Adipose tissue (tissue), 3 donors: ENCODE results near the gene ELOVL6. TPM values are rescaled to one million over a fixed set of nuclear protein-coding genes. Genes with fewer than 3 reads are reported as not detected.
"Not testable (repeated sequence)": the region's sequence is repeated elsewhere in the genome, so short reads cannot be mapped to it uniquely, and the experiment has no call there.

Experiments used
- H3K27ac ChIP-seq: one replicate; pipeline ENCODE4 v1.5.1; 2013; ENCODE audit warnings: low read depth, low read length
- WGBS, 3 donors: extraction: QIAGEN DNeasy Blood & Tissue Kit; methylation state at CpG; one replicate each; pipeline ENCODE4 v1.1.7; 2013; 5-methylcytosine and 5-hydroxymethylcytosine counted together
- polyA plus RNA-seq, 3 donors: library from polyadenylated mRNA; stranded (reverse); fragments of 200-250 nt; gene quantifications; one replicate each; pipeline ENCODE4 v1.2.3, GENCODE V29; 2013
- donor health status: healthy with polysubstance abuse.
- donor health status: Bipolar disorder and iron deficiency.
- donor health status: healthy.

Gene ELOVL6, protein sequence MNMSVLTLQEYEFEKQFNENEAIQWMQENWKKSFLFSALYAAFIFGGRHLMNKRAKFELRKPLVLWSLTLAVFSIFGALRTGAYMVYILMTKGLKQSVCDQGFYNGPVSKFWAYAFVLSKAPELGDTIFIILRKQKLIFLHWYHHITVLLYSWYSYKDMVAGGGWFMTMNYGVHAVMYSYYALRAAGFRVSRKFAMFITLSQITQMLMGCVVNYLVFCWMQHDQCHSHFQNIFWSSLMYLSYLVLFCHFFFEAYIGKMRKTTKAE
- 10 to 100 TPM in 1 of 3 donors, 1 to 10 TPM in 2; 4.2 to 13.8 (median 4.3) TPM for polyA plus RNA-seq

DNA sequence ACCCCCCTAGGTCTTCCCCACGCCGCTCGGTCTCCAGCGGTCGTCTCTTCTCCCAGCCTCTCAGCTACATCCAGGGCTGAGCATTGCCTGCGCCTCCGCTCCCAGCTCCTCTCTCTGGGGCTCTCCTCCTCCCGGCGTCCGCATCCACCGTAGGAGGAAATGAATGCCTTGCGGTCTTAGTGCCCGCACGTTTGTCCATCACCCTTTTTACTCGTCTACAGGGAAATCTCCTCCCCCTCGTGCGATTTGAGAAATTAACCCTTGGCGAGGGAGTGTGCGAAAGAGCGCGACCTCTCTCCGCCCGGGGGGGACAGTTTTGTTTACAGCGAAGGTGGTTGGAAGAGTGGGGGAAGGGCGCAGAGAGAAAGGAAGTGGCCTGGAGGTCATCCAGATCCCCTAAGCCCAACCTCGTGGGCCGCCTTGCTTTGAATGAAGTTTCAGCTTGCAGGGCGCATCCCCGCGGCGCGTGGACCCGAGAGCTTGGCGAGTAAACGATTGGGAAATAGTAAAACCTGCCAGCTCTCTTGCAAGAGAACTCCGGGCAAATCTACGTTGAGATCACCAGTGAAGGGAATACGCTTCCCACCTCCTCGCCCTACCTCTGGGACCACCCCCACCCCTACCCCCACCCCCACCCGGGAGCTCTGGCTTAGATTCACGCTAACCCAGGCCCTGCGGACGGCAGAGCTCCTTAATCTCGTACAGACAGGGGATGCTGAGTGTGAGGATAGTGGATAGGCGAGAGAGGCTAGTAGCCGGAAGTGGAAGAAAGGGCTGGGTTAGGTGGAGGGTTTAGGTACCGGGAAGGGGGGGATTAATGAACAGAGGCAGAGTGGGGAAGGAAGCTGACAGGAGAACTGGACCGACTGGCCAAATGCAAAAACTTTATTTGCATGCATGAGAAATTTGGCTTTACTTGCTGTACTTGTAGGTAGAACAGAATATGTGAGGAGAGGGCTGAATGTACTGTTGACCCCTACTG lies at the start of gene ELOVL6:
ELOVL6 (minus strand) TSS at position 181 of the 982 bp plus-strand sequence. CDS start 280 bp downstream, outside the sequence.
- H3K27ac ChIP-seq, result no peak within 1 kb of the TSS
- 1 to 2% (median 1%) methylated on average over 48 of the region's 48 CpGs for WGBS, 3 donors

GRCh38 chr4:110248100-110248499 lies 49.7 kb upstream of the ELOVL6 start:
- no peak overlapping the region for H3K27ac ChIP-seq
- WGBS, 3 donors, result 76 to 88% (median 88%) methylated on average over 4 of the region's 4 CpGs

DNA sequence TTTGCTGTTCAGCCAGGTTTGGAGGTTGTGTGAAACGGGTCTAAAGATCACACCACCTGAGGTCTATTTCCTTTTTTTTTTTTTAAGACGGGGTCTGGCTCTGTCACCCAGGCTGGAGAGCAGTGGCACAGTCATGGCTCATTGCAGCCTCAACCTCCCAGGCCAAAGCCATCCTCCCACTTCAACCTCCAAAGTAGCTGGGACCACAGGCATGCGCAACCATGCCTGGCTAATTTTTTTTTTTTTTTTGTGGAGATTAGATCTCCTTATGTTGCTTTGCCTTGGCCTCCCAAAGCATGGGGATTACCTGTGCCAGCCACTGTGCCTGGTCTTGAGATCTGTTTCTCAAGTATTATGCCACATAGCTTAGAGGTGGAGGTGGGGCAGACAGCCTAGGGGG lies 49.2 kb upstream of the ELOVL6 start:
- 77 to 87% (median 83%) methylated on average over 3 of the region's 3 CpGs for WGBS, 3 donors
- H3K27ac ChIP-seq, result no peak overlapping the region

DNA sequence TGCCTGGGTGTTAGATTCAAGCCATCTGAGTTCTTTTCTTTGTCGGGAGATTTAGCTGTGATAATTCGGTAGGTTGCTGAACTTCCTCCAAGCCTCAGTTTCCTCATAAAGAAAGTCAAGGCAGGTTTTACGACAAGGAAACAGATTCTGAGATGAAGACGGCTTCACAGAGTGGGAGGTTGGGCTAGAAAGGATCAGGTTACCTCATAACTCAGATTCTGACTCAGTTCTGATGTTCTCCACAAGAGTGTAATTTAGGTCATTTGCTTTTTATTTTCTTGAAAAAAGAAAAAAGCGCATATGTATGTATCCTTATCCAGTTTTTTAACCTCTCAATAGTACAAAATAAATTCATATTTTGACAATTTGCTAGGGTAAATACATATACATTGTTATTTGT lies 47.2 kb upstream of the ELOVL6 start:
- H3K27ac ChIP-seq, result no peak overlapping the region
- 50 to 64% (median 56%) methylated on average over 5 of the region's 5 CpGs for WGBS, 3 donors

GRCh38 chr4:110236324-110236723 lies 37.9 kb upstream of the ELOVL6 start:
- no peak overlapping the region for H3K27ac ChIP-seq
- 82 to 85% (median 84%) methylated on average over 1 of the region's 1 CpG for WGBS, 3 donors

- not testable (repeated sequence) for H3K27ac ChIP-seq
- WGBS, 3 donors, result 69 to 86% (median 72%) methylated on average over 11 of the region's 11 CpGs
Measured at GRCh38 chr4:110233581-110233980, 35.2 kb upstream of the ELOVL6 start.

- WGBS, 3 donors, result 79 to 89% (median 86%) methylated on average over 4 of the region's 4 CpGs
Measured at GRCh38 chr4:110231869-110232268, 33.5 kb upstream of the ELOVL6 start.

DNA sequence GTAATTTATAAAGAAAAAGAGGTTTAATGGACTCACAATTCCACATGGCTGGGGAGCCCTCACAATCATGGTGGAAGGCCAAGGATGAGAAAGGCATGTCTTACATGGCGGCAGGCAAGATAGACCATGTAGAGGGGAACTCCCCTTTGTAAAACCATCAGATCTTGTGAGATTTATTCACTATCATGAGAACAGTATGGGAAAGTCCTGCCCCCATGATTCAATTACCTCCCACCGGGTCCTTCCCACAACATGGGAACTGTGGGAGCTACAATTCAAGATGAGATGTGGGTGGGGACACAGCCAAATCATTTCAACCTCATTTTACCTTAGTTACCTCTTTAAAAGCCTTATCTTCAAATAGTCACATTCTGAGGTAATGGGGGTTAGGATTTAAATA lies 30.9 kb upstream of the ELOVL6 start:
- 88 to 97% (median 97%) methylated on average over 2 of the region's 2 CpGs for whole genome bisulfite sequencing, 3 donors
- H3K27ac ChIP-seq, result no peak overlapping the region

More at GRCh38 chr4:110231869-110232268, 33.5 kb upstream of the ELOVL6 start:
- H3K27ac ChIP-seq, result no peak overlapping the region

GRCh38 chr4:110224812-110225211 lies 26.4 kb upstream of the ELOVL6 start:
- H3K27ac ChIP-seq, result no peak overlapping the region
- WGBS, 3 donors, result 16 to 35% (median 17%) methylated on average over 4 of the region's 4 CpGs

DNA sequence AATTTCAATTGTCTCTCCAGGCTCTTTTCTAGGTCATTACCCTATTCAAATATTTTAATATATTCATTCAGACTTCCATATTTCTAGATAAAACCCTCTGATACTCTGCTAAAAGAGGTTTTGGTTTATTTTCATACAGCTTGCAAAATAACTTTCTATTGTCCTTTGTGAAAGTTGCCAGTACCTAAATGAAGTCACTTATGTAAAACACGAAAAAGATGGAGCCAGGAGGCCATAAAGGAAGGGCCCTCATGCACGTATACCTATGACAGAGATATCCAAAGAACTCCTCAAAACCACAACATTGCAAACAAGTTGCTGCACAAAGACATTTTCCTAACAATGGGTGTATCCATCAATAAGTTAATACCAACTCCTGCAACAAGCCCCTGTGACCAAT lies 25.7 kb upstream of the ELOVL6 start:
- 87 to 92% (median 88%) methylated on average over 2 of the region's 2 CpGs for whole genome bisulfite sequencing, 3 donors
- H3K27ac ChIP-seq, result no peak overlapping the region

DNA sequence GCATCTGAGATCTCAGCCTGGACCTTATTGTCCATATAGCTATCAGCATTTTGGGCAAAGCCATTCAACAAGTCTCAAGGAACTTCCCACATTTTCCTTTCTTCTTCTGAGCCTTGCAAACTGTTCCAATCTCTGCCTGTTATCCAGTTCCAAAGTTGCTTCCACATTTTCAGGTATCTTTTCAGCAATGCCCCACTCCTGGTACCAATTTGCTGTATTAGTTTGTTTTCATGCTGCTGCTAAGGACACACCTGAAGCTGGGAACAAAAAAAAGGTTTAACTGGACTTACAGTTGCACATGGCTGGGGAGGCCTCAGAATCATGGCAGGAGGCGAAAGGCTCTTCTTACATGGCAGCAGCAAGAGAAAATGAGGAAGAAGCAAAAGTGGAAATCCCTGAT lies 20.5 kb upstream of the ELOVL6 start:
- H3K27ac ChIP-seq, result not testable (repeated sequence)
- 92 to 100% (median 100%) methylated on average over 1 of the region's 1 CpG for WGBS, 3 donors

- H3K27ac ChIP-seq, result not testable (repeated sequence)
- WGBS, 3 donors, result 77 to 82% (median 82%) methylated on average over 4 of the region's 4 CpGs
Measured at GRCh38 chr4:110217181-110217580, 18.8 kb upstream of the ELOVL6 start.

- WGBS, 3 donors, result 77 to 78% (median 78%) methylated on average over 6 of the region's 6 CpGs
- no peak overlapping the region for H3K27ac ChIP-seq
Measured at GRCh38 chr4:110216129-110216528, 17.7 kb upstream of the ELOVL6 start.

GRCh38 chr4:110211770-110212061 lies 13.3 kb upstream of the ELOVL6 start:
- 64 to 74% (median 71%) methylated on average over 2 of the region's 2 CpGs for WGBS, 3 donors
- H3K27ac ChIP-seq, result no peak overlapping the region

GRCh38 chr4:110211007-110211769 lies 12.8 kb upstream of the ELOVL6 start:
- 67 to 75% (median 72%) methylated on average over 13 of the region's 13 CpGs for WGBS, 3 donors
- H3K27ac ChIP-seq, result no peak overlapping the region

DNA sequence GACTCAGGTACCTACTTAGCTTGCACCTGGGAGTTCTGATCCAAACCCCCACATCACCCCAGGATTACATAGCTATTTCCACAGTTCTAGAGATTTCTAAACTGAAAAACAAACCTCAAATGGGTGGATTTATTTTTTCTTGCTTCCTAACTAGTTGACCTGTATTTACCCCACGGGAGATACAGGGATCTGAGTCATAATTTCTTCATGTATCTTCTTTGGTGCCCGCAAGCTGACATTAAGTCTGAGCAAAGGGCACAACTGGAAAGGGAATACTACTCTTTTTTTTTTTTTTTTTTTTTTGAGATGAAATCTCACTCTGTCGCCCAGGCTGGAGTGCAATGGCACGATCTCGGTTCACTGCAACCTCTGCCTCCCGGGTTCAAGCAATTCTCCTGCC lies 10.0 kb upstream of the ELOVL6 start:
- WGBS, 3 donors, result 71 to 90% (median 84%) methylated on average over 5 to 6 of the region's 6 CpGs
- H3K27ac ChIP-seq, result no peak overlapping the region

DNA sequence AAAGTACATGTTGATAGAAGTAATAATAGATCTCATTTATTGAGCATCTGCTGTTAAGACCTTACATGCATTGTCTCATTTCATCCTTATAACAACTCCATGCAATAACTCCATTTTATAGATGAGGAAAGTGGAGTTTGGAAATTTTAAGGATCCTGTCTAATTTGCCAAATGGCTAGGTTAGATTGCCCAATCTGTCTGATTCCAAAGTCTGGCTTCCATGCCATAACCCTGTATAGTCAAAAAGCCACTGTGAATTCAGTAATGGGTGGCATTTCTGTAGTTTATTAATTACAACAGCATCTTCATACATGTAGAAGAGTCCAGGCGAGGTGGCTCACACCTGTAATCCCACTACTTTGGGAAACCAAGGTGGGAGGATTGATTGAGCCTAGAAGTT lies 8.8 kb upstream of the ELOVL6 start:
- 92 to 100% (median 93%) methylated on average over 1 of the region's 1 CpG for whole genome bisulfite sequencing, 3 donors
- H3K27ac ChIP-seq, result no peak overlapping the region

DNA sequence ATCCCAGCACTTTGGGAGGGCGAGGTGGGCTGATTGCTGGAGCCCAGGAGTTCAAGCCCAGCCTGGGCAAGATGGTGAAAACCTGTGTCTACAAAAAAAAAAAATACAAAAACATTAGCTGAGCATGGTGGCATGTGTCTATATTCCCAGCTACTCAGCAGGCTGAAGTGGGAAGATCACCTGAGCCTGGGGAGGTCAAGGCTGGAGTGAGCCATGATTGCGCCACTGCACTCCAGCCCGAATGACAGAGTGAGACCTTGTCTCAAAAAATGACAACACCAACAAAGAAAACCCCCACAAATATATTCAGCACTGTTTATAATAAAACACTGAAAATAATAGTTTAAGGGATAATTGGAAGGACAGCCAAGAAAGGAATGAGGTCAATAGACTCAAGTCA lies 3.6 kb upstream of the ELOVL6 start:
- no peak overlapping the region for H3K27ac ChIP-seq
- 82 to 93% (median 92%) methylated on average over 3 of the region's 3 CpGs for WGBS, 3 donors

- WGBS, 3 donors, result 66 to 70% (median 67%) methylated on average over 2 of the region's 2 CpGs
Measured at GRCh38 chr4:110201502-110201901, 3.1 kb upstream of the ELOVL6 start.

More at GRCh38 chr4:110201502-110201901, 3.1 kb upstream of the ELOVL6 start:
- H3K27ac ChIP-seq, result no peak overlapping the region
